GM18511 (cell line): ENCODE data around the gene DGKZ.
"Not testable (repeated sequence)": the region's sequence is repeated elsewhere in the genome, so short reads cannot be mapped to it uniquely, and the experiment has no call there.

Experiments used
- ATAC-seq: cut with Tn5 transposase; IDR thresholded peaks from one replicate; pipeline ENCODE4 v1.9.1; 2021; ENCODE audit warnings: mild to moderate bottlenecking, moderate library complexity; ENCODE audit not compliant: unreplicated experiment

DGKZ gene

DNA sequence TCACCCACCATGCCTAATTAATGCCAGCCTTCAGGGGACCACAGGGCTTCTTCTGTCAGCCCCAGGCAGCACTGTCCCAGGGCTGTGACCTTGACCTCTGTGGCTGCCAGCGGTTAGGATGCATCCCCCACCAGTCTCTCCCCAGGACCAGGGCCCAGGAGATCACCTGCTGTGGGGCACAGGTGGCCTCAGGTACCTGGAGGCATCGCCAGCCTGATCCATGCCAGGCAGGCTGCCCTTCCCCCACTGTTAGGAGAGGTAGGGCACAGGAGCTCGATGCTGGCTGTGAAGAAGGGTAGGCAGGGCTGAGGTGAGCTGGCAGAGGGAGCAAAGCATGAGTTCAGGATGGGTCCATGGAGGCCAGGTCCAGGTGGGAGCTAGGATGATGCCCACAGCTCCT lies 17.5 kb downstream of the DGKZ start:
- no peak for ATAC-seq

DNA sequence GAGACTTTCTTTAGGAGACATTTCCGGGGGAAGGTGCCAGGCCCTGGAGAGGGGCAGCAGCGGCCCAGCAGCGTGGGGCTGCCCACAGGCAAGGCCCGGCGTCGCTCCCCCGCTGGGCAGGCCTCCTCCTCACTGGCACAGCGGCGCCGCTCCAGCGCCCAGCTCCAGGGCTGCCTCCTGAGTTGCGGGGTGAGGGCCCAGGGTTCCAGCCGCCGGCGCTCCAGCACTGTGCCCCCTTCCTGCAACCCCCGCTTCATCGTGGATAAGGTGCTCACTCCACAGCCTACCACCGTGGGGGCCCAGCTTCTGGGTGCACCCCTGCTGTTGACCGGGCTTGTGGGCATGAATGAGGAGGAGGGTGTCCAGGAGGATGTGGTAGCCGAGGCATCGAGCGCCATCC lies 19.0 kb downstream of the DGKZ start:
- no peak for ATAC-seq

DNA sequence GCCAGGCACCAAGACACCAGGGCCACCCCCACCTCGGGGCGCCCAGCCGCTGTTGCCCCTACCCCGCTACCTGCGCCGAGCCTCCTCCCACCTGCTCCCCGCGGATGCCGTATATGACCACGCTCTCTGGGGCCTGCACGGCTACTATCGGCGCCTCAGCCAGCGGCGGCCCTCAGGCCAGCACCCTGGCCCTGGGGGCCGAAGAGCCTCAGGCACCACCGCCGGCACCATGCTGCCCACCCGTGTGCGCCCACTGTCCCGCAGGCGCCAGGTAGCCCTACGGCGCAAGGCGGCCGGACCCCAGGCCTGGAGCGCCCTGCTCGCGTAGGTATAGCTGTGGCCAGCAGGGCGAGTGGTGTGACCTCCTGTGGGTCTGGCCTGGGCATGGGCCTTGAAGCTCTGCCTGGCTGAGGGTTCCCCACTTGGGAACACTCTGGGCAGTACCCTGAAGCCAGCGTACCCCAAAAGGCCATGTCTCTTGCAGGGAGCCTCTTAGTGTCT lies 19.4 kb downstream of the DGKZ start:
- no peak for ATAC-seq

DNA sequence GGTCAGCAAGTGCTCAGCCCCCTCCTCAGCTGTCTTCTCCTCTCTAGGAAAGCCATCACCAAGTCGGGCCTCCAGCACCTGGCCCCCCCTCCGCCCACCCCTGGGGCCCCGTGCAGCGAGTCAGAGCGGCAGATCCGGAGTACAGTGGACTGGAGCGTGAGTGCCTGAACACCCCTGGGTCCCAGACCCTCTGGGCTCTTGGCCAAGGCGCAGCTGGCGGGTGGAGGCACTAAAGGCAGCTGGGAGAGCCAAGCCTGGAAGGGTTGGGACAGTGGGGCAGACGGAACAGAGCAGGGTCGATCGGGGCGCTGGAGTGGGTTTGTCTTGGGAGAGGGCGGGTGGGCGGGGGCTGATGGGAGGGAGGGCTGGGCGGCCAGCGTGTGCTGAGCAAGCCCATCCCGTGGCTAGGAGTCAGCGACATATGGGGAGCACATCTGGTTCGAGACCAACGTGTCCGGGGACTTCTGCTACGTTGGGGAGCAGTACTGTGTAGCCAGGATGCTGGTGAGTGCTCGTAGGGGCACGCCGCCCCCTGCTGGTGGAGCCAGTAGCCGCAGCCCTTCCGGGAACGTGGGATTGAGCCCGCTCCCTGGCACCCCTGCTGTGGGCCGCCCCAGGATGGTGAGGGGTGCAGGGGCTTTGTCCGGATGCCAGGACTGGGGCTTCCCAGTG lies 20.1 kb downstream of the DGKZ start:
- peak; percentile 76 for ATAC-seq

DNA sequence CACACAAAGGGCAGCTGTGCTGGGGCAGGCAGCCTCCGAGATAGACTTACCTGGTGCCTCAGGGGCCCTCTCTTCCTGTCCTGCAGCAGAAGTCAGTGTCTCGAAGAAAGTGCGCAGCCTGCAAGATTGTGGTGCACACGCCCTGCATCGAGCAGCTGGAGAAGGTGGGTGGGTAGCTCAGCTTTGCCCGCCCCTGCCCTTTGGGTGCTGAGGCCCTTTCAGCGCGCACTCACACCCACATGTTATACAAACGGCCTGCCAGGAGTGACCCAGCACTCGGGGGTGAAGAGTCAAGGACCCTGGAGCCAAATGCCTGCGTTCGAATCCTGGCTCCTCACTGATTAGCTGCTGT lies 20.6 kb downstream of the DGKZ start:
- no peak for ATAC-seq

DNA sequence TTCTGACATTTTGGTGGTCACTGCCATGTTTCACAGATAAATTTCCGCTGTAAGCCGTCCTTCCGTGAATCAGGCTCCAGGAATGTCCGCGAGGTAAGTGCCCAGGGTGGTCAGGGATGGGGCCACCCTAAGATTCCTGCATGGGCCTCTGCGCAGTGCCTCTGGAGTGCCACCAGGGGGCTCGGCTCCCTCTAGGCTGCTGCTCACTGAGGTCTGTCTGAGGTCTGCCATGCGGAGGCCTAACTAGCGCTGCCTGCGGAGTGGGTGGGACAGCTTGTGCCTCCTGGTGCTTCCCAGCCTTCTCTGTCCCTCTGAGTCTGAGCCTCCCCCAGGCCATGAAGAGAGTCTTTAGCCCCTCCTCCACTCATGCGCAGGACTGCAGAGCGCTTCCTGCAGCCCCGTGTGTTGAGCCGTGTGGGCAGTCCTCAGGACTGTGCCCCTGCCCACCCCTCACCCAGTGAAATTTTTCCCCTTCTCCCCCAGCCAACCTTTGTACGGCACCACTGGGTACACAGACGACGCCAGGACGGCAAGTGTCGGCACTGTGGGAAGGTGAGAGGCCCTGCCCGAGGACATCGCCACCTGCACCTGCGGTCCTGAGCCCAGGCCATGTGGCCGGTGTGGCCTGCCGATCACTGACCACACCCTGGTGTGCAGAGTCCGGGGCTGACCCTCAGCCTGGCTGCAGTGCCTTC lies 22.3 kb downstream of the DGKZ start:
- no peak for ATAC-seq

DNA sequence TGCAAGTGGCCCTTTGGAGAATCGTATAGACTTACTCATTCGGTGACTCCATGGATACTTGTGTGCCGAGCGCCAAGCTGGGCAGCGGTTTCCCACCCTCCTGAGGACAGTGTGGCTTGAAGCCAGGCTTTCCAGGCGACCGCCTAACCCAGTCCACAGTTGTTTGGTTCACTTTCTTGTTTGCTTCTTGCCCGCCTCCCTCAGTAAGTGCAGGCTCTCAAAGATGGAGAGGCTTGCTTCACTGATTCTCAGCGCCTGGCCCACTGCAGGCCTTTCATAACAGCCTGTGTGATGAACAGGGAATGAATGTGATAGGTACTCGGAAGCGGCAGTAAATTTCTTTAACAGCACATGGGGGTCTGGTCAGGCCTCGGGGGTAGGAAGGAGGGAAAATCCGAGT lies 23.0 kb downstream of the DGKZ start:
- ATAC-seq, result no peak

DNA sequence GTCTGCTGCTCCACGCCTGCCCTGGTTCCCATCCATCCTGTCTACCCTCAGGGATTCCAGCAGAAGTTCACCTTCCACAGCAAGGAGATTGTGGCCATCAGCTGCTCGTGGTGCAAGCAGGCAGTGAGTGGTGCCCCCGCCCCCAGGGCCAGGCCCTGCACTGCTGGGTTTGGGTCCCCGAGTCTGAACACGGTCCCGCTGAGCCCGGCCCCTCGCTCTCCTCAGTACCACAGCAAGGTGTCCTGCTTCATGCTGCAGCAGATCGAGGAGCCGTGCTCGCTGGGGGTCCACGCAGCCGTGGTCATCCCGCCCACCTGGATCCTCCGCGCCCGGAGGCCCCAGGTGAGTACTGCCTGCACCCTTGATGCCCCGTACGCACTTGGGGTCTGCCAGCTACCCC lies 24.0 kb downstream of the DGKZ start:
- not testable (repeated sequence) for ATAC-seq

DNA sequence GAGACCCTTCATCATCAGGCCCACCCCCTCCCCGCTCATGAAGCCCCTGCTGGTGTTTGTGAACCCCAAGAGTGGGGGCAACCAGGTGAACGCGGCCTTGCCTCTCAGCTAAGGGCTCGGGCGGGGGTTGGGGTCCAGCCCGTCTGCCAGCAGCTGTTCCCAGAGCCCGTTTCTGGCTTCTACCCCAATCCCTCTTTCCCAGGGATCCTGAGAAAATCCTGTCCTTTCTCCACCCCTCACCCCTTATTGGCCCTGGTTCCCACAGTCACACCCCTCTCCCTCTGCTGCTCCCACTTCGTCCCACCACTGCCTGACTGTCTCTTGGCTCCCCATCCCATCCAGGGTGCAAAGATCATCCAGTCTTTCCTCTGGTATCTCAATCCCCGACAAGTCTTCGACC lies 24.8 kb downstream of the DGKZ start:
- no peak for ATAC-seq

DNA sequence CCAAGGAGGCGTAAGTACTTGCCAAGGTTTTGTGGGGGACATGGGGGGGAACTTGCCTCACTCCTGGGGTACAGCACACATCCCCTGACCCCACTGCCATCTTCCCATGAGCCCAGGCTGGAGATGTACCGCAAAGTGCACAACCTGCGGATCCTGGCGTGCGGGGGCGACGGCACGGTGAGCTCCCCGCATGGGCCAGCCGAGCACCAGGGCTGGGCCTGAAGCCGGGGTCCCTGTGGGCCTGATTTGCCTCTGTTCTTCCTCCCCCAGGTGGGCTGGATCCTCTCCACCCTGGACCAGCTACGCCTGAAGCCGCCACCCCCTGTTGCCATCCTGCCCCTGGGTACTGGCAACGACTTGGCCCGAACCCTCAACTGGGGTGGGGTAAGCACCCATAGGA lies 25.2 kb downstream of the DGKZ start:
- ATAC-seq, result not testable (repeated sequence)

DNA sequence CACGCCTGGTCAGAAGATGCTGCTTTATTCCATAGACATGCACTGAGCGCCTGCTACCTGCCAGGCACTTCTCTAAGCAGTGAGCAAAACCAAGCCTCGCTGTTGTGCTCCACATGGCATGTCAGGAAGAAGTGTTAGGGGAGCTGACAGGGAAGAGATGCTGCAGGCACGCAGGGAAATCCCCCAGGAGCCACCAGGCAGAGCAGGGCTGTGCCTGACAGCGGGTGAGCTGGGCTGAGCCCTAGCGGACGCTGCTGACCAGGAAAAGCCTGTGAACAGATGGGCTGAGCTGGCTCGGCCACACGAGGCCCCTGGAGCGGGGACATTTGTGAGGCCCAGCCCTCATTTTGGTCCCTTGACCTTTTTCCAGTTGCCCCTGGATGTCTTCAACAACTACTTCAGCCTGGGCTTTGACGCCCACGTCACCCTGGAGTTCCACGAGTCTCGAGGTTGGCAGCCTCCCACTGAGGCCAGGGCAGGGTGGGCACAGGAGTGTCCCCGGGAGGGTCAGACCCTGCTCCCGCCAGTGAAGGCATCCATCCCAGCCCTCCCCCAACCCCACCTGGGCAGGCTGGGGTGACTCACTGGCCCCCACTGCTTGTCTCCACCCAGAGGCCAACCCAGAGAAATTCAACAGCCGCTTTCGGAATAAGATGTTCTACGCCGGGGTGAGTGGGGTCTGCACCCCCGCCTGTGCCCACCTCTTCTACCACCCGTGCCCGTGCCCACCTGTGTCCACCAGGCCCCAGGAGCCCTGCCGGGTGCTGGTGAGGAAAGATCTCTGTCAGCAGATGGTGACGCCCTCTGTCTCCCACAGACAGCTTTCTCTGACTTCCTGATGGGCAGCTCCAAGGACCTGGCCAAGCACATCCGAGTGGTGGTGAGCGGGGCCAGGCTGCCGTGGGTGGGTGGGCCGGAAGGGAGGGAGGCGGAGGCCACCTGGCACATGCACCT lies 26.8 kb downstream of the DGKZ start:
- no peak for ATAC-seq

DNA sequence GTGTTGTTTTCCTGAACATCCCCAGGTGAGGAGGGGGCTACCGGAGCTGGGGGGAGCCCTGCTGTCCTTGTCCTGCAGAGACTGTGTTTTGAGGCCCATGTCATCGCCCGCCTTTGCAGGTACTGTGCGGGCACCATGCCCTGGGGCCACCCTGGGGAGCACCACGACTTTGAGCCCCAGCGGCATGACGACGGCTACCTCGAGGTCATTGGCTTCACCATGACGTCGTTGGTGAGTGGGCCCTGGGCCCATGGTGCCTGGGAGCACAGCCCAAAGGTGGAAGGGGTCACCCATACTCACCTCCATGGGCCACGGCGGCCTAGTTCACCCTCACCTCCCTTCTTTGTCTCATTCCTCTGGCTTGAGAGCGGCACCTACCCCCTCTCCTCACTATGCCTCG lies 27.6 kb downstream of the DGKZ start:
- ATAC-seq, result no peak

DNA sequence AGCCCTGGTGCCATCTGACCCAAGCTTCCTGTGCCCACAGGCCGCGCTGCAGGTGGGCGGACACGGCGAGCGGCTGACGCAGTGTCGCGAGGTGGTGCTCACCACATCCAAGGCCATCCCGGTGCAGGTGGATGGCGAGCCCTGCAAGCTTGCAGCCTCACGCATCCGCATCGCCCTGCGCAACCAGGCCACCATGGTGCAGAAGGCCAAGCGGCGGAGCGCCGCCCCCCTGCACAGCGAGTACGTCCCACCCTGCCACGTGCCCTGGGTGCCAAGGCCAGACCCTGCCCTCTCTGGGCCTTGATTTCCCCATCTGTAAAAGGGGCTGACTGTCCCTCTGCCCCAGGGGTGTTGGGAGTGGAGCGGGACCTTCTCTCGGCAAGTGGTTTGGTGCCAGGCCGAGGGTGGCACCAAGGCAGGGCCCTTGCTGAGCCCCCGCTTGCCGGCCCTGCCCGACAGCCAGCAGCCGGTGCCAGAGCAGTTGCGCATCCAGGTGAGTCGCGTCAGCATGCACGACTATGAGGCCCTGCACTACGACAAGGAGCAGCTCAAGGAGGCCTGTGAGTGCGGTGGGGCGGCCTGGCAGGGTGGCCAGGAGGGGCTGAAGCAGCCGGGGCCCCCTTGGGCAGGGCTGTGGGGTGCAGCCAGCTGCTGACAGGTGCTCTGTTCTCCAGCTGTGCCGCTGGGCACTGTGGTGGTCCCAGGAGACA lies 28.3 kb downstream of the DGKZ start:
- ATAC-seq, result no peak

DNA sequence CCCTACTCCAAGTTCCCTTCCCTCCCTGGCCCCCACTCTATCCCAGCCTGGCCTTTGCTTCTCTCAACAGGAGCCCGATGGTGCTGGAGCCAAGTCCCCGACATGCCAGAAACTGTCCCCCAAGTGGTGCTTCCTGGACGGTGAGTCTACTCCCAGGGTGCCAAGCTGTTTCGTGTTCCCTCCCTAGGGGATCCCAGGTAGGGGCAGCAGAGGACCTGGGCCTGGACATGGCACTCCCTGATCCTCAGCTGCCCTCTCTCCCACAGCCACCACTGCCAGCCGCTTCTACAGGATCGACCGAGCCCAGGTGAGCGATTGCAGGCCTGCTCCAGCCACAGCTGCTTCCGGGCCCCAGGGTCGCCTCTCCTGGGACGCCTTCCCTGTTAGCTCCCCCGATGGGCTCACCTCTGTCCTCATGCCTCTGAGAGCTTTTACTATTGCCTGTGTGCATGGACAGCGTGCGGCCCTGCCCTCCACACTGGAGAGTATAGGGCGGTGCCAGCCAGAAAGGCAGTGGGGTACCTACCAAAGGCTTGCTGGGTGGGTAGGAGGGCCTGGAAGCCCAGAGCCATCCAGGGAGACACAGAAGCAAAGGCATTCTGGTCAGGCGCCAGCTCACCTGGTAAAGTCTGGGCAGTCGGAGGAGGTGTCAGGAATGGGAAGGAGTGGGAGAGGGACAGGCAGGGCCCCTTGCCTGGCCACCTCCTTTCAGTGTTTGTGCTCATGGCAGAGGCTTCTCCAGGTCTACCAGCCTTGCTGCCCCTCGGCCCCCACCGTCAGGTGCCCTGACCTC lies 29.2 kb downstream of the DGKZ start:
- ATAC-seq, result no peak

DNA sequence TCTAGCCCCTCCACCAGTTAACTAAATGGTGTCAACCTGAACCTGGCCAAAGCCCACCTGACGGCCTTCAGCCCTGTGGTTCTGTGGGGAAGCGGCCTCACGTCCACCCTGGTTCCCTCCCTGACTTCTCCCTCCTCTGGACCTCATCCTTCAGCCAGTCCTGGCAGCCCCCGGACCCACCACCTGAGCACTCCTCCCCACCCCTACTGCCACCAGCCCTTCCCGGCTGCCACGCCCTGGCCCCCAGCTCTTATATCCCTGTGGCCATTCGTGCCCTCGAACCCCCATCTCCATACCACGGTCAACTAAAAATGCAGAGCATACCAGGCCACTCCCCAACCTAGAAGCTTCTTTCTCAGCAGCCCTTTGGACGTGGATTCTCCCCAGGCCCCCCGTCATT lies 30.0 kb downstream of the DGKZ start:
- ATAC-seq, result no peak

DNA sequence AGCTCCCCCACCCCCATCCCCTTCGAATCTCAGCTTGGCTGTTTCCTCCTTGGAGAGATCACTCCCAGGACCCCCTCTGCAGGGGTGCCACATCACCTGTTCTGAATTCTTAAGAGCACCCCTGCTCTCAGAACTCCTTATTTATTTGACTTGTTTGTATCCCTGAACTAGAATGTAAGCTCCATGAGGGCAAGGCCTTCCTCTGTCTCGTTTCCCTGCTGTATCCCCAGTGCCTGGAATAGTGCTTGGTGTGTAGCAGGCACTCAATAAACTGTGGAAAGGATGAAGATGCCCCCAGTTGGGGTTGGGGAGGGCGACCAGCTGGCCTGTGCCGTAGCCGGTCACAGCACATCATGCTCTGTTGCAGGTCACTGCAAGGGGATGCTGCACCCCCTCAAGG lies 30.6 kb downstream of the DGKZ start:
- no peak for ATAC-seq

DNA sequence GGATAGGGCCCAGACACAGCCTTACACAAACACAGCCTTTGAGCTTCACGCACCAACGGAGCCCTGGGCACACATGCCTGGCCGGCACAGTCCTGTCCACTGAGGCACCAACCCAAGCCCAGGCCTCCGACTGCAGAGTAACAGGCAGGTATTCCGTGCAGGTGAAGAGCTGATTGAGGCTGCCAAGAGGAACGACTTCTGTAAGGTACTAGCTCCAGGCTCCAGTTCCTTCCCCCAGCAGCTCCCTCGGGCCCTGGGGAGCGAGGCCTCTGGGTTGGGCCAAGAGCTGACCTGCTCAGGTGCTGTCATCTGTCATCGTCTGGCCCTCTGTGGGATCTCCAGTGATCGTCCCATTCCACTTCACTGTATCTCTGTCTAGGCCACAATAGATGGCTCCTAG lies 31.0 kb downstream of the DGKZ start:
- no peak for ATAC-seq

DNA sequence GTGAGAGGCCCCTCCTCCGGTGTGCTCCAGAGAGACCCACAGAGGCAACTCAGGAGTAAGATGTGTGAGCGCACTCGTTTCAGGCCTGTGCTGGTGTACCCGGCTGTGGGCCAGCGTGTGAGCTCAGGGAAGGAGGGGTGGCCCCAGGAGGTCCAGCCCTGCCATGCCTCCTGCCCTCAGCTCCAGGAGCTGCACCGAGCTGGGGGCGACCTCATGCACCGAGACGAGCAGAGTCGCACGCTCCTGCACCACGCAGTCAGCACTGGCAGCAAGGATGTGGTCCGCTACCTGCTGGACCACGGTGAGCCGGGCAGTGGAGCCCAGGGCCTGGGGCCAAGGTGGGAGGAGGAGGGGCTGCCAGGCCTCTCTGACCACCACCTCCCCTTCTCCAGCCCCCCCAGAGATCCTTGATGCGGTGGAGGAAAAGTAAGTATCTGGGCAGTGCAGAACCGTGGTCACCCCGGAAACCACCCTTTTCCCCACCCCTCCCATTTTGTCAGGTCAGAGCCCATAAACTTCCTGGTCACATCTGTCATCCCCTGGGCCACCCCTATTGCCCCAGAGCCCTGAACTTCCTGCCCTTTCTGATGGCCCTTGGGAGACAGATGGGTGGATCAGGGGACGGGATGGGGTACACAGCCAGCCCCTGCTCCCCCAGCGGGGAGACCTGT lies 31.7 kb downstream of the DGKZ start:
- no peak for ATAC-seq

DNA sequence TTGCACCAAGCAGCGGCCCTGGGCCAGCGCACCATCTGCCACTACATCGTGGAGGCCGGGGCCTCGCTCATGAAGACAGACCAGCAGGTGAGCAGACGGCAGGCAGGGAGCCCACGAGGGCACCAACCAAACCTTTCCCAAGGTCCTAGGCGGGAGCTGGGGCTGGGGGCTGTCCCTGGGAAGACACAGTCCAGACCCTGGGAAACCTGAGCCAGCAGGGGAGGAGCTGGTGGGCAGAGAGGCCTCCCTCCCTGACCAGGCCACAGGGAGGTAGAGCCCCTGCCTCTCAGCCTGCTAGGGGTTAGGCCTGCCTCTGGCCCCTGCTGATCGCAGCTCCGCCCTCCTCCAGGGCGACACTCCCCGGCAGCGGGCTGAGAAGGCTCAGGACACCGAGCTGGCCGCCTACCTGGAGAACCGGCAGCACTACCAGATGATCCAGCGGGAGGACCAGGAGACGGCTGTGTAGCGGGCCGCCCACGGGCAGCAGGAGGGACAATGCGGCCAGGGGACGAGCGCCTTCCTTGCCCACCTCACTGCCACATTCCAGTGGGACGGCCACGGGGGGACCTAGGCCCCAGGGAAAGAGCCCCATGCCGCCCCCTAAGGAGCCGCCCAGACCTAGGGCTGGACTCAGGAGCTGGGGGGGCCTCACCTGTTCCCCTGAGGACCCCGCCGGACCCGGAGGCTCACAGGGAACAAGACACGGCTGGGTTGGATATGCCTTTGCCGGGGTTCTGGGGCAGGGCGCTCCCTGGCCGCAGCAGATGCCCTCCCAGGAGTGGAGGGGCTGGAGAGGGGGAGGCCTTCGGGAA lies 32.4 kb downstream of the DGKZ start:
- not testable (repeated sequence) for ATAC-seq
